Esophagus muscularis mucosa (tissue), 4 donors: ENCODE results near the gene PCDHA10. TPM values are rescaled to one million over a fixed set of nuclear protein-coding genes. Genes with fewer than 3 reads are reported as not detected.
A peak's percentile ranks its signal among the peaks of the same experiment; 100 is the strongest.
"Not testable (repeated sequence)": the region's sequence is repeated elsewhere in the genome, so short reads cannot be mapped to it uniquely, and the experiment has no call there.

Experiments used
- DNase-seq: peaks from one replicate; pipeline ENCODE4 v3.0.0-alpha.2; 2017; ENCODE audit errors: extremely low spot score
- H3K27ac ChIP-seq, 4 donors: fragments of 200-600 bp; sonication (generic); replicated peaks in 1 of 4; 1 replicate in 3 of 4; 2 replicates in 1 of 4; pipeline ENCODE4 v1.5.1; 2016 to 2019; ENCODE audit warnings: mild to moderate bottlenecking in 1 of 4
- H3K27me3 ChIP-seq, 4 donors: fragments of 200-600 bp; sonication (generic); one replicate each; pipeline versions ENCODE4 v1.5.1 to v1.6.0; 2016 to 2019
- H3K36me3 ChIP-seq, 4 donors: fragments of 200-600 bp; sonication (generic); one replicate each; pipeline ENCODE4 v1.5.1; 2016 to 2019
- H3K4me1 ChIP-seq, 4 donors: fragments of 200-600 bp; sonication (generic); one replicate each; pipeline ENCODE4 v1.5.1; 2016 to 2019
- H3K4me3 ChIP-seq, 4 donors: fragments of 200-600 bp; sonication (generic); 1 replicate in 2 of 4; 2 replicates in 2 of 4; pipeline ENCODE4 v1.5.1; 2016 to 2019; ENCODE audit warnings: mild to moderate bottlenecking in 4 of 4, moderate library complexity in 1 of 4
- H3K9me3 ChIP-seq, 4 donors: fragments of 200-600 bp; sonication (generic); 1 replicate in 3 of 4; 2 replicates in 1 of 4; pipeline ENCODE4 v1.5.1; 2016 to 2019
- EP300 ChIP-seq: sonication (generic); formaldehyde crosslinking; IDR thresholded peaks from one replicate; pipeline ENCODE4 v1.6.1; 2017; ENCODE audit warnings: antibody characterized with exemption
- POLR2A ChIP-seq: fragments of 450-650 bp; IDR thresholded peaks from one replicate; pipeline ENCODE4 v1.6.1; 2017; ENCODE audit warnings: antibody characterized with exemption, moderate library complexity, mild to moderate bottlenecking, low read depth
- POLR2AphosphoS5 ChIP-seq, 2 donors: sonication (generic); formaldehyde crosslinking; IDR thresholded peaks; one replicate each; pipeline ENCODE4 v1.6.1; 2017; ENCODE audit warnings: antibody characterized with exemption in 2 of 2
- WGBS: methylation state at CpG from one replicate; pipeline ENCODE4 v1.1.5; 2018; 5-methylcytosine and 5-hydroxymethylcytosine counted together
- intact Hi-C: fragments of 100-400 bp; cut with DNase I; formaldehyde crosslinking; loops from one replicate; pipeline ENCODE4 v1.15.1; 2023
- total RNA-seq, 4 donors: library from RNA; depleted of rRNA; stranded (reverse); fragments of >200 nt; gene quantifications; one replicate each; pipeline versions ENCODE4 v1.1.0 to v1.2.1, GENCODE V29; 2016
- TF ChIP-seq, protein P1 (sequence below), 3 experiments: fragments of 200-600 bp in 2 of 3; fragments of 450-650 bp in 1 of 3; sonication (generic) in 2 of 3; IDR thresholded peaks; one replicate each; pipeline ENCODE4 v1.5.1; 2017 to 2019; ENCODE audit warnings: antibody characterized with exemption in 3 of 3, mild to moderate bottlenecking in 2 of 3, moderate library complexity in 1 of 3

PCDHA10 gene
- total RNA-seq, 4 donors from 2014 or later = 0.33 to 1.6 (median 1.0) TPM

DNA sequence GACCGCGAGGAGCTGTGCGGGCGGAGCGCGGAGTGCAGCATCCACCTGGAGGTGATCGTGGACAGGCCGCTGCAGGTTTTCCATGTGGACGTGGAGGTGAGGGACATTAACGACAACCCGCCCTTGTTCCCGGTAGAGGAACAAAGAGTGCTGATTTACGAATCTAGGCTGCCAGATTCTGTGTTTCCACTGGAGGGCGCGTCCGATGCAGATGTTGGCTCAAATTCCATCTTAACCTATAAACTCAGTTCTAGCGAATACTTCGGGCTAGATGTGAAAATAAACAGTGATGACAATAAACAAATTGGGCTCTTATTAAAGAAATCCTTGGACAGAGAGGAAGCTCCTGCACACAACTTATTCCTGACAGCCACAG lies 27.3 kb upstream of the PCDHA10 start:
- Histone ChIP-seq H3K4me1 (no peaks in the 10 kb centered on the region), H3K36me3 (no peaks in the 10 kb centered on the region), H3K9me3 (peaks cover 0 to 40% (median 32%) of the 10 kb centered on the region in 4 donors), H3K27ac (no peak overlapping the region), H3K27me3 (peaks cover 0 to 74% (median 11%) of the 10 kb centered on the region in 4 donors), H3K4me3 (peak overlapping the region; percentile 1 to 48 (median 20))
- DNase-seq = no peak
- intact Hi-C loops = no loop called here
- no peak for TF ChIP-seq POLR2A
- TF ChIP-seq, protein P1, sequence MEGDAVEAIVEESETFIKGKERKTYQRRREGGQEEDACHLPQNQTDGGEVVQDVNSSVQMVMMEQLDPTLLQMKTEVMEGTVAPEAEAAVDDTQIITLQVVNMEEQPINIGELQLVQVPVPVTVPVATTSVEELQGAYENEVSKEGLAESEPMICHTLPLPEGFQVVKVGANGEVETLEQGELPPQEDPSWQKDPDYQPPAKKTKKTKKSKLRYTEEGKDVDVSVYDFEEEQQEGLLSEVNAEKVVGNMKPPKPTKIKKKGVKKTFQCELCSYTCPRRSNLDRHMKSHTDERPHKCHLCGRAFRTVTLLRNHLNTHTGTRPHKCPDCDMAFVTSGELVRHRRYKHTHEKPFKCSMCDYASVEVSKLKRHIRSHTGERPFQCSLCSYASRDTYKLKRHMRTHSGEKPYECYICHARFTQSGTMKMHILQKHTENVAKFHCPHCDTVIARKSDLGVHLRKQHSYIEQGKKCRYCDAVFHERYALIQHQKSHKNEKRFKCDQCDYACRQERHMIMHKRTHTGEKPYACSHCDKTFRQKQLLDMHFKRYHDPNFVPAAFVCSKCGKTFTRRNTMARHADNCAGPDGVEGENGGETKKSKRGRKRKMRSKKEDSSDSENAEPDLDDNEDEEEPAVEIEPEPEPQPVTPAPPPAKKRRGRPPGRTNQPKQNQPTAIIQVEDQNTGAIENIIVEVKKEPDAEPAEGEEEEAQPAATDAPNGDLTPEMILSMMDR (IDR thresholded peaks at IDR 0.05) = no peak
- TF ChIP-seq POLR2AphosphoS5 (IDR thresholded peaks at IDR 0.05) = no peak
- TF ChIP-seq EP300 = no peak
- WGBS = 33% methylated on average over 9 of the region's 18 CpGs

DNA sequence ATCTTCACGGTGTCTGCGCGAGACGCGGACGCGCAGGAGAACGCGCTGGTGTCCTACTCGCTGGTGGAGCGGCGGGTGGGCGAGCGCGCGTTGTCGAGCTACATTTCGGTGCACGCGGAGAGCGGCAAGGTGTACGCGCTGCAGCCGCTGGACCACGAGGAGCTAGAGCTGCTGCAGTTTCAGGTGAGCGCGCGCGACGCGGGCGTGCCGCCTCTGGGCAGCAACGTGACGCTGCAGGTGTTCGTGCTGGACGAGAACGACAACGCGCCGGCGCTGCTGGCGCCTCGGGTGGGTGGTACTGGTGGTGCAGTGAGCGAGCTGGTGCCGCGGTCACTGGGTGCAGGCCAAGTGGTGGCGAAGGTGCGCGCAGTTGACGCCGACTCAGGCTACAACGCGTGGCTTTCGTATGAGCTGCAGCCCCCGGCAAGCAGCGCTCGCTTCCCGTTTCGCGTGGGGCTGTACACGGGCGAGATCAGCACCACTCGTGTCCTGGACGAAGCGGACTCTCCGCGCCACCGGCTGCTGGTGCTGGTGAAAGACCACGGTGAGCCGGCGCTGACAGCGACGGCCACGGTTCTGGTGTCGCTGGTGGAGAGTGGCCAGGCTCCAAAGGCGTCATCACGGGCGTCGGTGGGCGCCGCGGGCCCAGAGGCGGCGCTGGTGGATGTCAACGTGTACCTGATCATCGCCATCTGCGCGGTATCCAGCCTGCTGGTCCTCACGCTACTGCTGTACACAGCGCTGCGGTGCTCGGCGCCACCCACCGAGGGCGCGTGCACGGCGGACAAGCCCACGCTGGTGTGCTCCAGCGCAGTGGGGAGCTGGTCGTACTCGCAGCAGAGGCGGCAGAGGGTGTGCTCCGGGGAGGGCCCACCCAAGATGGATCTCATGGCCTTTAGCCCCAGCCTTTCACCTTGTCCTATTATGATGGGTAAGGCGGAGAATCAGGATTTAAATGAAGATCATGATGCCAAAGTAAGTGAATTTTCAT lies 25.9 kb upstream of the PCDHA10 start:
- WGBS = 42% methylated on average over 82 of the region's 106 CpGs
- H3K4me1 ChIP-seq, intact Hi-C loops, H3K27ac ChIP-seq, H3K36me3 ChIP-seq, H3K4me3 ChIP-seq, DNase-seq: not testable (repeated sequence)
- H3K27me3 ChIP-seq = peaks cover 0 to 72% (median 16%) of the 10 kb centered on the region in 4 donors
- peaks cover 0 to 41% (median 36%) of the 10 kb centered on the region in 4 donors for H3K9me3 ChIP-seq

DNA sequence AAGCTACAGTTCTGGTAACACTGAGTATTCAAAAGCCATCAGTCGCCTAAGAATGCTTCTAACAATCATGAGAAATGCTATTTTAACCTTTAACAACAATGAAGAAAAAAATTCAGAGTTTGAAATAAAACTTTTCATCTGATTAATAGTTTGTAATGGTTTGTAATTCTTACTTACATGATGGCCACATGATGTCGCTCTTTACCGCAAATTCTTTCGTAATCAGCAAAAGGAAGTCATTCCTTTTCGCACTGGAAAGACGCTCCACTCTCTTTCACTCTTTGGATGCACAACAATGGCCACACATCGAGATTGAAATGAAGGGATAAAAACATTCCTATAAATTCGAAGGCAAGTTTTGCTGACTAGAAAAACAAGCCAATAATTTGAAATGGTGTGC lies 21.7 kb upstream of the PCDHA10 start, which contains the start of gene PCDHA7:
TSS of gene PCDHA7 (plus strand) at position 277 of the 400 bp plus-strand sequence. CDS start at position 392, 115 bp downstream.
- no peaks in the 10 kb centered on the region for H3K36me3 ChIP-seq
- TF ChIP-seq EP300 = no peak
- TF ChIP-seq, protein P1 (IDR thresholded peaks at IDR 0.05) = no peak
- TF ChIP-seq POLR2A = no peak
- no peak for TF ChIP-seq POLR2AphosphoS5 (IDR thresholded peaks at IDR 0.05)
- H3K9me3 ChIP-seq = peaks cover 0 to 49% (median 42%) of the 10 kb centered on the region in 4 donors
- peaks cover 0 to 71% (median 7%) of the 10 kb centered on the region in 4 donors for H3K27me3 ChIP-seq
- intact Hi-C loops = no loop called here
- no peak within 1 kb of the TSS for H3K27ac ChIP-seq
- no peak for DNase-seq
- H3K4me3 ChIP-seq = peak within 1 kb of the TSS; percentile 11 to 36 (median 22)
- H3K4me1 ChIP-seq = no peaks in the 10 kb centered on the region
- WGBS = 12% methylated on average over 8 of the region's 8 CpGs

DNA sequence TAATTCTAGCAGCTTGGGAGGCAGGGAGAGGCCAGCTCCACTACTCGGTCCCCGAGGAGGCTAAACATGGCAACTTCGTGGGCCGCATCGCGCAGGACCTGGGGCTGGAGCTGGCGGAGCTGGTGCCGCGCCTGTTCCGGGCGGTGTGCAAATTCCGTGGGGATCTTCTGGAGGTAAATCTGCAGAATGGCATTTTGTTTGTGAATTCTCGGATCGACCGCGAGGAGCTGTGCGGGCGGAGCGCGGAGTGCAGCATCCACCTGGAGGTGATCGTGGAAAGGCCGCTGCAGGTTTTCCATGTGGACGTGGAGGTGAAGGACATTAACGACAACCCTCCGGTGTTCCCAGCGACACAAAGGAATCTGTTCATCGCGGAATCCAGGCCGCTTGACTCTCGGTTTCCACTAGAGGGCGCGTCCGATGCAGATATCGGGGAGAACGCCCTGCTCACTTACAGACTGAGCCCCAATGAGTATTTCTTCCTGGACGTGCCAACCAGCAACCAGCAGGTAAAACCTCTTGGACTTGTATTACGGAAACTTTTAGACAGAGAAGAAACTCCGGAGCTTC lies 21.2 kb upstream of the PCDHA10 start:
- not testable (repeated sequence) for H3K36me3 ChIP-seq

DNA sequence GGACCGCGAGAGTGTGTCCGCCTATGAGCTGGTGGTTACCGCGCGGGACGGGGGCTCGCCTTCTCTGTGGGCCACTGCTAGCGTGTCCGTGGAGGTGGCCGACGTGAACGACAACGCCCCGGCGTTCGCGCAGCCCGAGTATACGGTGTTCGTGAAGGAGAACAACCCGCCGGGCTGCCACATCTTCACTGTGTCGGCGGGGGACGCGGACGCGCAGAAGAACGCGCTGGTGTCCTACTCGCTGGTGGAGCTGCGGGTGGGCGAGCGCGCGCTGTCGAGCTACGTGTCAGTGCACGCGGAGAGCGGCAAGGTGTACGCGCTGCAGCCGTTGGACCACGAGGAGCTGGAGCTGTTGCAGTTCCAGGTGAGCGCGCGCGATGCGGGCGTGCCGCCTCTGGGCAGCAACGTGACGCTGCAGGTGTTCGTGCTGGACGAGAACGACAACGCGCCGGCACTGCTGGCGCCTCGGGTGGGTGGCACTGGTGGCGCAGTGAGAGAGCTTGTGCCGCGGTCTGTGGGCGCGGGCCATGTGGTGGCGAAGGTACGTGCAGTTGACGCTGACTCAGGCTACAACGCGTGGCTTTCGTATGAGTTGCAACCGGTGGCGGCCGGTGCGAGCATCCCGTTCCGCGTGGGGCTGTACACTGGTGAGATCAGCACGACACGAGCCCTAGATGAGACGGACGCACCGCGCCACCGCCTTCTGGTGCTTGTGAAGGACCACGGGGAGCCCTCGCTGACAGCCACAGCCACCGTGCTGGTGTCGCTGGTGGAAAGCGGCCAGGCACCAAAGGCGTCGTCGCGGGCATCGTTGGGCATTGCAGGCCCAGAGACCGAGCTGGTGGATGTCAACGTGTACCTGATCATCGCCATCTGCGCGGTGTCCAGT lies 19.8 kb upstream of the PCDHA10 start:
- intact Hi-C loops = no loop called here
- TF ChIP-seq POLR2AphosphoS5 (IDR thresholded peaks at IDR 0.05) = no peak
- TF ChIP-seq EP300 = no peak
- TF ChIP-seq, protein P1 (IDR thresholded peaks at IDR 0.05) = no peak
- no peak for TF ChIP-seq POLR2A
- peaks cover 0 to 35% (median 33%) of the 10 kb centered on the region in 4 donors for H3K9me3 ChIP-seq
- peak; percentile 47 for DNase-seq
- WGBS = 52% methylated on average over 44 of the region's 103 CpGs
- H3K27me3 ChIP-seq = peaks cover 0 to 72% (median 6%) of the 10 kb centered on the region in 4 donors
- H3K36me3 ChIP-seq = no peaks in the 10 kb centered on the region
- no peak overlapping the region for H3K4me3 ChIP-seq
- no peak overlapping the region for H3K27ac ChIP-seq
- H3K4me1 ChIP-seq = no peaks in the 10 kb centered on the region

More for the DNA sequence above, 21.2 kb upstream of the PCDHA10 start:
- Histone ChIP-seq H3K4me3 (peak overlapping the region; percentile 11 to 36 (median 22)), H3K27me3 (peaks cover 0 to 71% (median 7%) of the 10 kb centered on the region in 4 donors), H3K9me3 (peaks cover 0 to 43% (median 38%) of the 10 kb centered on the region in 4 donors)
- H3K4me1 ChIP-seq, DNase-seq, H3K27ac ChIP-seq, intact Hi-C loops: not testable (repeated sequence)
- WGBS = 28% methylated on average over 25 of the region's 38 CpGs
